Naive thymus-derived CD8-positive, alpha-beta T cell (primary cell): Measurements from ENCODE around the gene PDIA5. TPM values are rescaled to one million over a fixed set of nuclear protein-coding genes. Genes with fewer than 3 reads are reported as not detected.

Source experiments
- ATAC-seq, 2 donors: fragments of 150-1000 bp; cut with Tn5 transposase in 1 of 2; sonication (Bioruptor Pico), chemical (Tn5 transposase) in 1 of 2; 1 replicate in 1 of 2; 2 replicates in 1 of 2; pipeline ENCODE4 v1.10.0; 2021; ENCODE audit warnings: mild to moderate bottlenecking in 2 of 2, moderate library complexity in 2 of 2
- POLR2A ChIA-PET: fragments of 350-600 bp; sonication (Branson Sonifier 250); formaldehyde crosslinking; loops from one replicate; lab custom pipeline; 2021; ENCODE audit warnings: antibody characterized with exemption; lab: Charles Lee
- DNase-seq, 10 donors: peaks; one replicate each; pipeline versions ENCODE4 v3.0.0 to v3.0.0-alpha.2; 2020 to 2022
- H3K27ac Mint-ChIP-seq, 10 donors: one replicate each; pipeline ENCODE4 v1.8.0; 2020 to 2022; ENCODE audit warnings: mild to moderate bottlenecking in 10 of 10, mixed read lengths in 10 of 10, moderate library complexity in 4 of 10, inconsistent platforms in 1 of 10
- H3K27me3 Mint-ChIP-seq, 5 donors: one replicate each; pipeline ENCODE4 v1.8.0; 2021 to 2022; ENCODE audit warnings: mixed read lengths in 5 of 5
- H3K36me3 Mint-ChIP-seq, 3 donors: one replicate each; pipeline ENCODE4 v1.8.0; 2020 to 2022; ENCODE audit warnings: mixed read lengths in 3 of 3, mild to moderate bottlenecking in 2 of 3, inconsistent platforms in 1 of 3
- H3K4me1 Mint-ChIP-seq, 4 donors: one replicate each; pipeline ENCODE4 v1.8.0; 2021 to 2022; ENCODE audit warnings: mixed read lengths in 4 of 4
- H3K4me3 Mint-ChIP-seq, 10 donors: one replicate each; pipeline ENCODE4 v1.8.0; 2020 to 2022; ENCODE audit warnings: mild to moderate bottlenecking in 10 of 10, mixed read lengths in 10 of 10, moderate library complexity in 6 of 10, inconsistent platforms in 1 of 10
- H3K9me3 Mint-ChIP-seq, 9 donors: one replicate each; pipeline ENCODE4 v1.8.0; 2020 to 2022; ENCODE audit warnings: mixed read lengths in 9 of 9, mild to moderate bottlenecking in 3 of 9, inconsistent platforms in 1 of 9, moderate library complexity in 1 of 9
- polyA plus RNA-seq, 3 donors: library from polyadenylated mRNA; unstranded; fragments of 300-500 nt; fragmentation: Illumina TruSeq; gene quantifications; one replicate each; pipeline ENCODE4 v1.2.3, GENCODE V29; 2021
- total RNA-seq, 8 experiments: library from RNA in 2 of 8; stranded (reverse) in 2 of 8; gene quantifications; one replicate each; pipeline ENCODE4 v1.2.3 and lab custom pipeline; 2021 to 2026

Gene PDIA5
- total and polyA plus RNA-seq, 5 experiments from 2014 or later, result 3.2 to 6.9 (median 5.2) TPM

DNA sequence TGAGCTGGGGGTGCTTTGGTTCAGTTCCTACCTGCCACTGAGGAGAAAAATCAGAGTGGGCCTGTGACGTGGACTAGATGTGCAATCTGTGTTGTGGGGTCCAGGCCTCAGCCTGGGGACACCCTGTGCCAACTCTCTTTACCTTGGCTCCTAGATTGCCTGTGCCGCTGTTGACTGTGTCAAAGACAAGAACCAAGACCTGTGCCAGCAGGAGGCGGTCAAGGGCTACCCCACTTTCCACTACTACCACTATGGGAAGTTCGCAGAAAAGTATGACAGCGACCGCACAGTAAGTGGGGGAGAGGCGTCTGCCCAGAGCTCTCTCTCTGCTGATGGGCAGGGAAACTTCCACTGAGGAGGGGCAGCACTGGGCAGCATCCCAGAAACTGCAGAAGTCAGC is 94.3 kb downstream of the PDIA5 start:
- peaks cover 0 to 3% (median 0%) of the 10 kb centered on the region in 4 donors for H3K4me1 Mint-ChIP-seq
- H3K4me3 Mint-ChIP-seq, result no peak overlapping the region
- ATAC-seq (no peak), DNase-seq (no peak)
- peaks cover 17 to 72% (median 49%) of the 10 kb centered on the region in 3 donors for H3K36me3 Mint-ChIP-seq
- no peaks in the 10 kb centered on the region for H3K27me3 Mint-ChIP-seq
- H3K9me3 Mint-ChIP-seq, result peaks cover 0 to 8% (median 3%) of the 10 kb centered on the region in 9 donors
- no peak overlapping the region for H3K27ac Mint-ChIP-seq
- POLR2A ChIA-PET, result no interaction called here

DNA sequence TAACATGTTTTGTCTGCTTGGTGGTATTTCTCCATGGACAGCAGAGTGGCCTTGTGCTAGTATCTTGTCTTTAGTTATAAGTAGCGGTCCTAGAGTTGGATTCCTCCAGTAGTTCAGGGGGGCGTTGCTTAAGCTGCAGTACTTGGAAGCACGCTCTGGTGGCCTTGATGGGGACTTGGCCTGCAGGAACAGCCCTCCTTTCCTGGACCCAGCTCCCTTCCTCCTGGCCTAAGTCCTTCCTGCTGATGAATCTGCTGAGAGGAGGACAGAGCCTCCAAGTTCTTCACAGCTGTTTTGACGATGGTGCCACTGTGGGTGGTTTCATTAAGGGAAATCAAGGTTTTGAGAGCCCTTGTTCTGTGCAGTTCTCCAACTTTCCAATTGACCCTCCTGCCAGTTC is 96.3 kb downstream of the PDIA5 start:
- peaks cover 0 to 13% (median 4%) of the 10 kb centered on the region in 9 donors for H3K9me3 Mint-ChIP-seq
- POLR2A ChIA-PET, result no interaction called here
- no peak for DNase-seq
- H3K27me3 Mint-ChIP-seq, result no peaks in the 10 kb centered on the region
- peaks cover 0 to 3% (median 0%) of the 10 kb centered on the region in 4 donors for H3K4me1 Mint-ChIP-seq
- no peak overlapping the region for H3K4me3 Mint-ChIP-seq
- H3K36me3 Mint-ChIP-seq, result peaks cover 24 to 79% (median 58%) of the 10 kb centered on the region in 3 donors
- peak overlapping the region in 1 of 10 donors; percentile 67 for H3K27ac Mint-ChIP-seq
- no peak for ATAC-seq

DNA sequence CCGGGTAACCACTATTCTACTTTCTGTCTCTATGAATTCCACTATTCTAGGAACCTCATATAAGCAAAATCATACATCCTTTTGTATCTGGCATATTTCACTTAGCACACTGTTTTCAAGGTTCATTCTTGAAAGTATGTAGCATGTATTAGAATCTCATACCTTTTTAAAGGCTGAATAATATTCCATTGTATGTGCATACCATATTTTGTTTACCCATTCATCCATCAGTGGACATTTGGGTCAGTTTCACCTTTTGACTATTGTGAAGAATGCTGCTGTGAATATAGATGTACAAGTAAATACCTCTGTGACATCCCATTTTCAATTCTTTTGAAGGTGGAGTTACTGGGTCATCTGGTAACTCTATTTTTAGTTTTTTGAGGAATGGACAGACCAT is 98.3 kb downstream of the PDIA5 start:
- Mint-ChIP-seq H3K4me3 (no peak overlapping the region), H3K27me3 (no peaks in the 10 kb centered on the region), H3K27ac (no peak overlapping the region), H3K36me3 (peaks cover 24 to 66% (median 53%) of the 10 kb centered on the region in 3 donors), H3K9me3 (peaks cover 0 to 13% (median 4%) of the 10 kb centered on the region in 9 donors), H3K4me1 (peaks cover 0 to 3% (median 0%) of the 10 kb centered on the region in 4 donors)
- POLR2A ChIA-PET, result no interaction called here
- DNase-seq (no peak), ATAC-seq (no peak)

DNA sequence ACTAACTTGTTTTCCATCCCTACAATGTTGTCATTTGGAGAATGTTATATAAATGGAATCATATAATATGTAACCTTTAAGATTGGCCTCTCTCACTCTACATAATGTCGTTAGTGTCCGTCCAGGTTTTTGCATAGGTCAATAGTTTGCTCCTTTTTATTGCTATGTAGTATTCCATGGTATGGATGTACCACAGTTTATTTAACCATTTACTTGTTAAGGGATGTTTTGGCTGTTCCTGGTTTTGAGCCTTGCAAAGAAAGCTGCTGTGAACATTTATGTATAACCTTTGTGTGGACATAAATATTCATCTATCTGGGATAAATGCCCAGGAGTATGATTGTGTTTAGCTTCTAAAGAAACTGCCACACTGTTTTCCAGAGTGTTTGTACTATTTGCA is 100.9 kb downstream of the PDIA5 start:
- DNase-seq (no peak), ATAC-seq (no peak)
- Mint-ChIP-seq H3K36me3 (peaks cover 24 to 42% (median 35%) of the 10 kb centered on the region in 3 donors), H3K27ac (no peak overlapping the region), H3K27me3 (no peaks in the 10 kb centered on the region), H3K9me3 (peaks cover 0 to 13% (median 4%) of the 10 kb centered on the region in 9 donors), H3K4me3 (no peak overlapping the region), H3K4me1 (peaks cover 0 to 2% (median 0%) of the 10 kb centered on the region in 4 donors)
- POLR2A ChIA-PET, result no interaction called here

DNA sequence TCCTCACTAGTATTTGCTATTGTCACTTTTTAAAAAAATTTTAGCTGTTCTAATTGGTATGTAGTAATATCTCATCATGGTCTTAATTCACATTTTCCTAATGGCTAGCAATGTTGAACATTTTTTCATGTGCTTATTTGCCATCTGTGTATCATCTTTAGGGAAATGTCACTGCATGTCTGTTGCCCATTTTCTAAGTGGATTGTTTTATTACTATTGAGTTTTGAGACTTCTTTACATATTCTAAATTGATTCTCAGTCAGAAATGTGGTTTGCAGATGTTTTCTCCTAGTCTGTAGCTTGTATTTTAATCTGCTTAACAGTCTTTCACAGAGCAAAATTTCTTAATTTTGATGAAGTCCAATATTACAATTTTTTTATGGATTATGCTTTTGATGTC is 101.3 kb downstream of the PDIA5 start:
- Mint-ChIP-seq H3K27ac (no peak overlapping the region), H3K4me3 (no peak overlapping the region), H3K4me1 (no peaks in the 10 kb centered on the region), H3K9me3 (peaks cover 0 to 13% (median 4%) of the 10 kb centered on the region in 9 donors), H3K36me3 (peaks cover 24 to 38% (median 32%) of the 10 kb centered on the region in 3 donors), H3K27me3 (no peaks in the 10 kb centered on the region)
- ATAC-seq (no peak), DNase-seq (no peak)
- POLR2A ChIA-PET, result no interaction called here

DNA sequence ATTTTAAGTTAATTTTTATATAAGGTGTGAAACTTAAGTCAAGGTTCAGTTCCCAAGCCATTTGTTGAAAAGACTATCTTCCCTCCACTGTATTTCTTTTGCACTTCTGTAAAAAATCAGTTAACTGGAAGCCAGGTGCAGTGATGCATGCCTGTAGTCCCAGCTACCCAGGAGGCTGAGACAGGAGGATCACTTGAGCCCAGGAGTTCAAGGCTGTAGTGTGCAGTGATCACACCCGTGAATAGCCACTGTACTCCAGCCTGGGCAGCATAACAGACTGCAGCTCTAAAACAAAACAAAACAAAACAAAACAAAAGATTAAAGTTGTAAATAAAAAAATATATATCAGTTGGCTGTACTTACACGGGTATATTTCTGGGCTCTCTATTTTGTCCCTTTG is 101.8 kb downstream of the PDIA5 start:
- peaks cover 0 to 13% (median 4%) of the 10 kb centered on the region in 9 donors for H3K9me3 Mint-ChIP-seq
- no peak overlapping the region for H3K27ac Mint-ChIP-seq
- no peaks in the 10 kb centered on the region for H3K27me3 Mint-ChIP-seq
- no peaks in the 10 kb centered on the region for H3K4me1 Mint-ChIP-seq
- POLR2A ChIA-PET, result no interaction called here
- H3K4me3 Mint-ChIP-seq, result no peak overlapping the region
- DNase-seq, result no peak
- H3K36me3 Mint-ChIP-seq, result peaks cover 24 to 33% (median 28%) of the 10 kb centered on the region in 3 donors
- ATAC-seq, result no peak

DNA sequence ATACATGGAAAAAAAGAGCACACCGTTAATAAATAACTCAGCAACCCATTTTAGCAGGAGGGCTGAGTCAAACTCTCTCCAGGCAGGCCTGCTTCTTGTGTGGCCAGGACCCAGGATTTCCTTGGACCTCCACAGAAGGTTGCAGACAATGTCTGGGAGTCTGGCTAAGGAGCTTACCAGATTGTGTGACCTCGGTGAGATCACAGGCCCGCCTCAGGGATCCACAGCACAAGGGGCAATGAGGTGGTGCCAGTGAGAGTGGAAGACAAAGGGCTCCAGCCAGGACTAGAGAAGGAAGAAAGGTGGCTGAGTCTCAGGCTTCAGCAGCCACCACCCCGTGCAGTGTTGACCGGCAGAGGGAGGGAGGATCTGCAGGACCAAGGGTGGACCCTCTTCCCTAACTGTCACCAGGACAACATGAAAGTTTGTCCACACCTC is 102.7 kb downstream of the PDIA5 start:
- peaks cover 0 to 13% (median 4%) of the 10 kb centered on the region in 9 donors for H3K9me3 Mint-ChIP-seq
- POLR2A ChIA-PET, result no interaction called here
- no peak overlapping the region for H3K27ac Mint-ChIP-seq
- H3K4me3 Mint-ChIP-seq, result no peak overlapping the region
- no peak for DNase-seq
- H3K27me3 Mint-ChIP-seq, result no peaks in the 10 kb centered on the region
- no peaks in the 10 kb centered on the region for H3K4me1 Mint-ChIP-seq
- ATAC-seq, result no peak
- peaks cover 15 to 24% (median 20%) of the 10 kb centered on the region in 3 donors for H3K36me3 Mint-ChIP-seq

DNA sequence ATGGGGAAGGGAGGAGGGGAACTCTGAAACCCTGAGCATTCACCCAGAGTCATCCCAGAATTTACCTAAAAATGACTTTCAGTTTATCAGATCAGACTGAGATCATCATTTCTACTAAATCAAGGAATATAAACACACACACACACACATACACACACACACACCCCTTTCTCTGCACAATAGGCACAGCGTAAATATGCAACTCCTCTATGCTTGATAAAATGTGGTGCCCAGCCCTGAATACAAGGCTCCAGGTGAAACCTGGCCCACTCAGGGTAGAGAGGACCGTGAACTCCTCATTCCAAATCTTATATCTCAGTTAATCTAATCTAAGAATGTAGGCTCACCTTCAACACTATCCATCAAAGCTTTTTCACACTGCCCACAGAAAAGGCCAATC is 103.1 kb downstream of the PDIA5 start:
- peaks cover 0 to 10% (median 4%) of the 10 kb centered on the region in 9 donors for H3K9me3 Mint-ChIP-seq
- no peak overlapping the region for H3K4me3 Mint-ChIP-seq
- ATAC-seq, result no peak

DNA sequence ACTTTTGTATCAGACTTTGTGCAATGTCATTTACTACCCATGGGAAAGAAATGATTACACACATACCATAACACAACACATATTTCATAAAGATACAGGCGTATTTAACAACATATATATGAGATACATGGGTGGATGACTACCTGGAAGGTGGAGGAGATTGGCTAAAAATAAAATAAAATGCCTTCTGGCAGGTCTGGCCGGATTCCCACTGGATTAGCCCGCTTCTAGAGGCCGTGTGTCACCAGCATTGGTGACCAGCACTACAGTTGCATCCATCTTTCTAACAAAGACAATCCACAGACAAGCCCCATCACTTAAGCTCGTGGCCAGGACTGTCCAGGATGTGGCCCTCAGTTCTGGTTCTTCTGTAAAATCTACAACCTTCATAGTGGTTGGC is 114.0 kb downstream of the PDIA5 start:
- no peak overlapping the region for H3K4me3 Mint-ChIP-seq
- H3K27me3 Mint-ChIP-seq, result no peaks in the 10 kb centered on the region
- peaks cover 0 to 20% (median 11%) of the 10 kb centered on the region in 3 donors for H3K36me3 Mint-ChIP-seq
- no peak overlapping the region for H3K27ac Mint-ChIP-seq
- H3K4me1 Mint-ChIP-seq, result no peaks in the 10 kb centered on the region
- POLR2A ChIA-PET, result no interaction called here
- ATAC-seq (no peak), DNase-seq (no peak)
- H3K9me3 Mint-ChIP-seq, result peaks cover 3 to 21% (median 11%) of the 10 kb centered on the region in 9 donors

More for the DNA sequence above, 103.1 kb downstream of the PDIA5 start:
- no peaks in the 10 kb centered on the region for H3K27me3 Mint-ChIP-seq
- POLR2A ChIA-PET, result no interaction called here
- no peak for DNase-seq
- H3K27ac Mint-ChIP-seq, result no peak overlapping the region
- peaks cover 10 to 20% (median 16%) of the 10 kb centered on the region in 3 donors for H3K36me3 Mint-ChIP-seq
- H3K4me1 Mint-ChIP-seq, result no peaks in the 10 kb centered on the region

DNA sequence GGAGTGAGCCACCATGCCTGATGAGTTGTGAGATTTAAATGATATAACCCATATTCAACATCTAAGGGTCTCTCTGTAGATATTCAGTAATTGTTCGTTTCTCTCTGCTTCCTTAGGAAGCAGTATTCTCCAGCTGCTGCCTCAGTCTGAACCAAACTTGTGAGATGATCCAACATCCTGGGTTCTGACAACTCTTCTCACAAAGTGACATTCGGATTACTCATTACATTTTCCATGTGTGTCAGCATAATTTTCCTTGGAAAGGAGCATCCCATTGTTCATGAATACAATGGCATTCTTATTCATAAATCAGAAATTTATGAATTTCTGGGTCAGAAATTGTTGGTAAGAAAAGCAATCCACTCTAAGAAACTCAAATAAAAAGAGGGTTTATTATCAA is 119.9 kb downstream of the PDIA5 start:
- POLR2A ChIA-PET, result no interaction called here
- Mint-ChIP-seq H3K9me3 (peaks cover 2 to 20% (median 10%) of the 10 kb centered on the region in 9 donors), H3K36me3 (peaks cover 3 to 11% (median 9%) of the 10 kb centered on the region in 3 donors), H3K27me3 (peaks cover 0 to 8% (median 0%) of the 10 kb centered on the region in 5 donors), H3K4me1 (no peaks in the 10 kb centered on the region), H3K4me3 (no peak overlapping the region), H3K27ac (no peak overlapping the region)
- ATAC-seq (no peak), DNase-seq (no peak)

DNA sequence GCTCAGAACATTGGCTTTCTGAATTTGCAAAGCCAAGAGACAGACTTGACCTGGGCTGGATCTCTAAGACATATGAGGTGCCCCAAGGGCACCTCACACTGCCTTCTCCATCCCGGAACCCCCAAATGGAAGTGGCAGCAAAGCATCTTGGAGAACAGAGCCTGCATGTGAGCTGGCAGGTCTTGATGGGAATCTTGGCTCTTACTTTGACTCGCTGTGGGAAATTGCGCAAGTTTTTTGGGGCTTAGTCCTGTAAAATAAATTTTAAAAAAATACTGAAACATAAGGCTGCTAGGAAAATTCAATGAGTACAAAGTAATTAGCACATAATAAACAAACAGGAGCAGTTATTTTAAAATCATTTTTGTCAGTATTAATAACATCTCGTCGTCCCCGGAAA is 121.2 kb downstream of the PDIA5 start:
- peaks cover 0 to 4% (median 3%) of the 10 kb centered on the region in 3 donors for H3K36me3 Mint-ChIP-seq
- H3K27ac Mint-ChIP-seq, result peak overlapping the region in 1 of 10 donors; percentile 68
- DNase-seq (no peak), ATAC-seq (no peak)
- no peak overlapping the region for H3K4me3 Mint-ChIP-seq
- no peaks in the 10 kb centered on the region for H3K4me1 Mint-ChIP-seq
- peaks cover 0 to 8% (median 0%) of the 10 kb centered on the region in 5 donors for H3K27me3 Mint-ChIP-seq
- H3K9me3 Mint-ChIP-seq, result peaks cover 0 to 9% (median 2%) of the 10 kb centered on the region in 9 donors
- POLR2A ChIA-PET, result no interaction called here

DNA sequence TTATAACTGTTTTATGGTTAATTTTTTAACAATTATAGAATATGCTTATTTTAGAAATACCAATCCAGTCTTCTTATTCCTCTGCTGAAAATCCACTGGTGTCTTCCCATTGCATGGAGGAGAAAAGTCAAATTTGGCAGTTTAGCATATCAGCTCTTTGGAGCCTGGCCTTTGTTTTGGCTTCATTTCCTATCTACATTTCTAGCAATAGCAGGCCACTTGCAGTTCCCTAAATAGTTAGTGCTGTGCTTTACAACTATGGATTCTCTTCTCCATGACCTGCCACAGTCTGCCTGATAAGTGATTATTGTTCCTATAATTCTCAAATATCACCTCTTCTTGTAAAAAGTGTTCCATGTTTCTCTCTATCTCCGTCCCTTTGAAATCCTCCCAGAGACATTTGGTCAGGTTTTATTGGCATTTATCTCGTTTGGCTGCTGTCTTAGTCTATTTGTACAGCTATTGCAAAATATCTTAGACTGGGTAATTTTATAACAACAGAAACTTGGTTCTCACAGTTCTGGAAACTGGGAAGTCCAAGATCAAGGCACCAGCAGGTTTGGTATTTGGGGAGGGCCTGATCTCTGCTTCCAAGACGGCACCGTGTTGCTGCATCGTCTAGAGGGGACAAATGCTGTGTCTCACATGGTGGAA is 126.8 kb downstream of the PDIA5 start:
- Mint-ChIP-seq H3K27me3 (peaks cover 0 to 3% (median 0%) of the 10 kb centered on the region in 5 donors), H3K36me3 (peaks cover 0 to 4% (median 3%) of the 10 kb centered on the region in 3 donors), H3K27ac (no peak overlapping the region), H3K4me3 (no peak overlapping the region), H3K4me1 (no peaks in the 10 kb centered on the region), H3K9me3 (peaks cover 0 to 8% (median 4%) of the 10 kb centered on the region in 9 donors)
- DNase-seq (no peak), ATAC-seq (no peak)
- POLR2A ChIA-PET, result no interaction called here

DNA sequence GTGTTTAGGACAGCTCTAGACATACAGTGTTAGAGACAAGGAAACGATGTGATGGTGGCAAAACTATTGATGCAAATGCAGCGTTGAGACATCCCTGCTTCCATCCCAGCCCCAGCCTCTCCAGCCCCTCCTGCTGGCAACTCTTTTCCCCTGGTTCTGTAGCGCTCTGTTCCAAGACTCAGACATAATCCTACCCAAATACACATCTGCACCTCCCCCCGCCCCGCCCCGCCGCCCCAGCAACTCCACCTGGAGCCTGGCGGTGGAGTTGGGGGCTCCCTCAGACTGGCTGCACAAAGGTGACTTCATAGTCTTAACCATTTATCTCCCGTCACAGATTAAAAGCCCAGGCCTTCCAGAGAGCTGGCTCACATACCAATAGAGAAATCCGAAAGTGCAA is 127.7 kb downstream of the PDIA5 start:
- Mint-ChIP-seq H3K4me3 (no peak overlapping the region), H3K9me3 (peaks cover 0 to 14% (median 9%) of the 10 kb centered on the region in 9 donors), H3K27ac (no peak overlapping the region), H3K27me3 (peaks cover 0 to 5% (median 2%) of the 10 kb centered on the region in 5 donors), H3K4me1 (no peaks in the 10 kb centered on the region), H3K36me3 (peaks cover 0 to 9% (median 3%) of the 10 kb centered on the region in 3 donors)
- DNase-seq (no peak), ATAC-seq (peak in 1 of 2 donors; percentile 43)
- POLR2A ChIA-PET, result no interaction called here
